GF-D8 (cell line): Measurements from ENCODE around the gene HPN.

ENCODE experiments used
- DNase-seq: peaks from one replicate; lab custom pipeline; 2025; lab: John Stamatoyannopoulos, UW

Gene HPN

DNA sequence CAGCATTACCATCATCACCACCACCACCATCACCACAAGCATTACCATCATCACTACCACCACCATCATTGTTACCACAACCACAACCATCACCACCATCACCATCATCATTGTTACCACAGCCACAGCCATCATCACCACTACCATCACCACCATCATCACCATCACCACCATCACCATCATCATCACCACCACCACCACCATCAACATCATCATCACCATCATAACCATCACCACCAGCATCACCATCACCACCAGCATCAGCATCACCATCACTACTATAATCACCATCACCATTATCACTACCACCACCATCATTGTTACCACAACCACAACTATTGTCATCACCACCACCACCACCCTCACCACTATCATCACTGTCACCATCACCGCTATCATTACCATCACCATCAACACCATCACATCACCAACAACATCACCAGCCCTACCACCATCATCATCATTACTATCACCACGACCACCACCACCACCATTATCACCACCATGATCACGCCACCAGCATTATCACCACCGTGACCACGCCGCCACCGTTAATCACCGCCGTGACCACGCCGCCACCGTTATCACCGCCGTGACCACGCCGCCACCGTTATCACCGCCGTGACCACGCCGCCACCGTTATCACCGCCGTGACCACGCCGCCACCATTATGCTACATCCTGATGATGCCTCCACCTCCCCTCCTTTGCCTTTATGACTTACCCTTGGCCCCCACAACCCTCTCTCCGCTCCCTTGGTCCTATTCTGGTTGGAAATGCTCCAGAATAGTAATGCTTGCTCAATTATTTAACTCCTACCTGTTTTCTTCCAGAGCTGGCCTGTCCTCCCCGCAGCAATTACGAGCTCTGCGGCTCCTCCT, 64.1 kb downstream of the HPN start:
- no peak for DNase-seq

DNA sequence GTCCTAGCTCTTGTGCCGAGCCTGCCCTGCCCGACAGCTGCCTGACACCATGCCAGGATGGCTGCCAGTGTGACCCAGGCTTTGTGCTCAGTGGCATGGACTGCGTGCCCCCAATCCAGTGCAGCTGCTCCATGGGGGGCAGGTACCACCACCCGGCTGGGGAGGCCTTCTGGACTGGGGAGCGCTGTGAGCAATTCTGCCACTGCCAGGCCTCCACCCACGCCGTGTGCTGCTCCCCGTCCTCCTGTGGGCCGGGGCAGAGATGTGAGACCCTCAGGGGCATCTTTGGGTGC, 64.7 kb downstream of the HPN start:
- no peak for DNase-seq

DNA sequence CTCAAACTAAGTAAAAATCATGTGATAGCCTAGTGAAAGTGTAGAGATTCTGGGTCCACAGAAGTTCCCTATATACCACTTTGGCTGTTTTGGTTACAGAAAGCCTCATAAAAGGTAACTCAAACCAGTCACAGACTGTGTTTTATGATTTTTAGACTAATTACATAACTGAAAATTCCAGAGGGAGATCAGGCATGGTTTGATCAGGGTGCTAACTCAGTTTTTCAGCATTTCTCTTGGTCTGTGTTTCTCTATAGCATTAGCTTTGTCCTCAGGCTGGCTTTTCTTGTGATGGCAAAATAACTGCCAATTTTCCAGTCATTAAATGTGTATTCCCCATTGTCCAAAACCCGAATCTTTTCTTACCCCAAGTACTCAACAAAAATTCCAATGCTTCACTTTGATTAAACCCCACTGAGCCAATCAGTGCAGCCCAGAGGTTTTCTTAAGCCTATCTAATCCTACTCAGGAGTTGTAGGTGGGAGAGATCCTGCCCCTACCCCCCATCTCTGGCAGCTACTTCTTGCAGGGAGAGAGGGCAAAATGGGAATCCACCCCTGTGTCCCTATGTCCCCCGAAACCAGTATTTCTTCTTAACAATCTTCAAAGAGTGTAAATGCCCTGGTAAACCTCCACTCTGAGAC, 65.5 kb downstream of the HPN start:
- no peak for DNase-seq

DNA sequence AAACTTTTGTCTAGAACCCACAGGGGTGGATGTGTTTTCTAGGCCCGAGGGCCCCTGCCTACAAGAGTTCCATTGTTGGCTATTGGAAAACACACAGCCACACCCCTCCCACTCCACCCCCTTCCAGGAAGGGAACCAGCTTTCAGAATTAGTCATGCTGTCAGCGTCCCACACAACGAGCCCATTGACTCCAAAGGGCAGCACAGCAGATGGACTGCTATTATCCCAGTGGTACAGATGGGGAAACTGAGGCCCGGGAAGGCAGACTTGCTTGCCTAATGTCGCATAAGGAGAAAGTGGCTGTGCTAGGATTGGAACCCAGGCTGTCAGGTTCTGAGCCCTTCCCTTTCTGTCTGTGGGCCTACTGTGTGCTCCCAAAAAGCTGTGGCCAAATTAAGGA, 66.0 kb downstream of the HPN start:
- DNase-seq, result no peak

DNA sequence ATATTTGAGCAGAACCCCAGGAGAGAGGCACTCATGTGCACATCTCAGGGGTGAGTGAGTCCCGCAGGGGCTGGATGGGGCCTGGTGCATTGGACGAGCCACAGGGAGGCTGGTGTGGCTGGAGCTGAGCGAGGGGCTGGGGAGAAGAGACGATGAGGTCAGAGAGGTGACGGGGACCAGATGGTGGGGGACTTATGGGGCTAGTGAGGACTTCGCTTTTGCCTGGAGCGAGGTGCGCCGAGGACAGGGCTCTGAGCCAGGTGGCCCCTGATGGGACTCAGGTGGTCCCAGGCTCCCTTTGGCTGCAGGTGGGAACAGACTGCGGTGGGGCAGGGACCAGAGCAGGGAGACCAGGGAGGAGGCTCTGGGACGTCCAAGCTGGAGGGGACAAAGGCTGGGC, 67.2 kb downstream of the HPN start:
- no peak for DNase-seq

DNA sequence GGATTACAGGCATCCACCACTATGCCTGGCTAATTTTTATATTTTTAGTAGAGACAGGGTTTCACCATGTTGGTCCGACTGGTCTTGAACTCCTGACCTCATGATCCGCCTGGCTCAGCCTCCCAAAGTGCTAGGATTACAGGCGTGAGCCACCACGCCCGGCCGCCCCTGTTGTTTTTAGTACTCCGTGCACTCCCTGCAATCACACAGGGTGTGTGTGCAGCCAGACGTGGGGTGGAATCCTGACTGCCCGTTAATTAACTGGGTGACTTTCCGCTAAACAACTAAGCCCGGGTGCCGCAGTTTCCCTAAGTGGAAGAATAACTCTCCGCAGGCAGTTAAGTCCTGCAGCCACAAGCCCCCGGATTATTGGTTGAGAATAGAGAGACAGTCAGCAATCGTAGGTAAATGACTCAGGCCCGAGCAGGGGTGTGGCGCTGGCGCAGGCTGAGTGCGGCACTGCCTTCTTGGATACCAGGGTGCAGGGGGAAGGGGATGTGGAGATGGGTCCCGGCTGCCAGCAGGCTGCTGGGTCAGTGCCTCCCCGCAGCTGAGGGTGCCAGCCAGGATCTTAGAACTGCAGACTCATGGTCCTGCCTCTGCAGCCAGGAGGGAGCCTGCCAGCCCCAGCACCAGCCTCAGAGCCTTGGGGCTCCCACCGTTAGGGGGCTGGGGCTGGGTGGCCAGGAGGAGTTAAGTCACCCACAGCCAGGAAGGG, 68.0 kb downstream of the HPN start:
- DNase-seq, result no peak

DNA sequence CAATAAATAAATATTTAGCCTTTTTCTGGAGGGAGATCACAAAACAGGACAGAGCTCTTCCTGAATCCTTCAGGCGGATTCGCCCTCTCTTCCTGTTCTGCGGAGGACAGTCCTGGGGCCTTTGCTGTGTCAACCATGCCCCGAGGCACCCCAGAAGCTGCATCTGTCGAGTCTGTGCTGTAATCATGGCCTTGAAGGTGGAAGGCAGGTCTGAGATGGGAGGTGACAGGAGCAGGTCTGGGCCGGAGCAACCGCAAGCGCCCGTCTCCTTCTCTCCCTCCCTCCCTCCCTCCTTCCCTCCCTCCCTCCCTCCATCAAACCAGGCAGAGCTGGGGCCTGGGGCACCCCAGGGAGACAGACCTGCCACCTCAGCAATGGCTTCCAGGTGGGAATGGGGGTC, 69.5 kb downstream of the HPN start:
- DNase-seq, result no peak

DNA sequence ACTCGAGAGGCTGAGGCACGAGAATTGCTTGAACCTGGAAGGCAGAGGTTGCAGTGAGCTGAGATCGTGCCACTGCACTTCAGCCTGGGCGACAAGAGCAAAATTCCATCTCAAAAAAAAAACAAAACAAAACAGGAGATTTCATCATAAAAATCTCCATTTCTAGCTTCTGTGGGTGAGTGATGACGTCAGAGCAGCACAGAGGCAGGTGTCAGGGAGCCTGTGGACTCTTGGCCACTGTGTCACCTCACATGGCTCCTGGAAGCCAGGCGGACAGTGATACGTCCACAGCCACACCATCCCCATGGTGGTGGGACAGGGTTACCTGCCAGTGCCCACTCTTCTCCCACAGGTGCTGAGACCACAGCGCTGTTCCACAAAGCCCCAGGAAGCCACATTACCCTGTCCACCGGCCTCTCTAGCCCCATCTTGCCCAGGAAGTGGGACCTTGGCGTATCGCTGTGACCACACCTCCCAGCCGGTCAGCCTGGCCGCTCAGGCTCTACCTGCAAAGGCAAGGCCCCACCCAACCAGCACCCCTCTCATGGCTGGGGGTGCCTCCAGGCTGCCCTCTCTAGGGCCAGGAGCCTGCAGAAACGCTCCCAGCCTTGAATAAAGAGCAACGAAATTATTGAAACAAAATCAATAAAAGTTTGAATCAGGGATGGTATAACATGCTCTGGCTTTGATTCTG, 71.6 kb downstream of the HPN start:
- DNase-seq, result no peak

DNA sequence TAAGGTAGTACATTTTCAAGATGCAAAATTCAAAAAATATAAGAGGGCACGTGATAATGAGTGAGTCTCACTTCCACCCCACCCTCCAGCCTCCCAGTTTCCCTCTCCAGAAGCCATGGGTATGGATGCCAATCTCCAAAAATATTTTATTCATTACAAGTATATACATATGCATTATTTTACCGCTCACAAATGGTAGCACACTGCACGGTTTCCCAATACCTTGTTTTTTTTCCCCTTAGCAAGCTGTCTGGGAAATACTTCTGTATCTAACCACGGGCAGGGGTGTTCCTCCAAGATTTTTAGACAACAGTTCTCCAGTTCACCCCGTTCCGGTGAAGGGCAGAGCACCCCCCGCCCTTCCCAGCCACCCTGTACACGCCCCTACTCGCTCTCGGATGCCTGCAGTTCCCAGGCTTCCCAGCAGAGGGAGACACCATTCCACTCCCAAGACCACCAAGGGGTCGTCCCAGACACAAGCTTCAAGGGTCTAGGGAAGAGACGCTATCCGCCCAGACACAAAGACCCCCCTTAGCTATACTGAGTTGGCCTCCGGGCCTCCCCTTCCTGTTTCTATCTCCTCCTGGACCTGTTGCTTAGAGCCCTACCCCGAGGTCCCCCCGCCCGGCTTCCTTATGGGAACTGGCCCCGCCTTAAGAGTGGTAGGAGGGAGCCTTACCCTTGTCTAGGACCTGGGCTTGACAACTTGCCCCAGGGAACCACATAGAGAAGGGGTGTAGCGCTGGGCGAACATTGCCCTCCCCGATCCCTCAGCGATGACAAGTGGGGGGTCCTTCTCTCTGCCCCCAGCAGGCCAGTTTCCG, 73.0 kb downstream of the HPN start:
- no peak for DNase-seq

DNA sequence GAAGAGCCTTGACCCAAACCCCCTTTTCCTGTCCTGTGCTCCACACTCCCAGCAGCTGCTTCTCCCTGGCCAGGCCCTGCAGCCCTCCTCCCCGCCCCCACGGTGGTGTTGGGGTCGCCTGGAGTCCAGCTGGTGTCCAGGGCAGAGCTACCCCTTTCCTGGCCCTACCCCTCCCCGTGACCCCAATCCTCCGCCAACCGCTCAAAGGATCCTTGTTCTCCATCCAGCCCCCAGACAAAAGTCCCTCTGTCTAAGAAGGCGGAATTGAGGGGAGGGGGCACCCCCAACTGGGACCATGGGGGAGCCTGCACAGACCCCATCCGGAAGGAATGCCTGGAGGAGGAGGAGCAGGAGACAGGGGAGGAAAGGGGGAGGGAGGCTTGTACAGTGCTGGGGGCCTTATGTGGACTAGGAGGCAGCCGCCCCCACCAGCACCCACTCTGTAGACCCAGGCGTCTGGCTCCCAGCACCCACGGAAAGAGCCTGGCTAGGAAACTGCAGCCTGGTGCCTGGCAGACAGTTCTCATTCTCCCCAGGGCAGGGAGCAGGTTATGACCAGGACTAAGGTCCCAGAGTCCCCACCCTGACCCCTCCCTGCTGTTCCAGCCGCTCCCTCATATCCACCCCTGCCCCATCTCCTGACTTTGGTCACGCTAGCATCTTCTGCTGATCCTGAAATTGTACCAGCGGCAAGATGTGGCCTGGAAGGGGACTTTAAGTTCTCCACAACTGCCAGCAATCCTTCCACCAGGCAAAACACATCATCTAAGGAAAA, 73.8 kb downstream of the HPN start, which contains the start of gene FXYD3:
TSS of gene FXYD3 (plus strand) at position 647 of the 775 bp plus-strand sequence. CDS start 3,554 bp downstream, outside the sequence.
- DNase-seq, result no peak
